Mesothelial cell of epicardium (in vitro differentiated cells): Measurements from ENCODE around the gene CDK5R1. TPM values are rescaled to one million over a fixed set of nuclear protein-coding genes. Genes with fewer than 3 reads are reported as not detected.
A peak's percentile ranks its signal among the peaks of the same experiment; 100 is the strongest.

Experiments
- DNase-seq, 2 experiments: peaks; one replicate each; pipeline ENCODE4 v3.0.0; 2021; ENCODE audit warnings: low spot score in 2 of 2; ENCODE audit not compliant: unreplicated experiment in 2 of 2
- H3K27ac Mint-ChIP-seq: 2 replicates; pipeline ENCODE4 v1.8.0; 2021; ENCODE audit warnings: mixed read lengths
- H3K27me3 Mint-ChIP-seq: 2 replicates; pipeline ENCODE4 v1.8.0; 2021; ENCODE audit warnings: low read depth, mixed read lengths
- H3K36me3 Mint-ChIP-seq: 2 replicates; pipeline ENCODE4 v1.8.0; 2021; ENCODE audit warnings: mixed read lengths
- H3K4me1 Mint-ChIP-seq: 2 replicates; pipeline ENCODE4 v1.8.0; 2021; ENCODE audit warnings: mixed read lengths
- H3K4me3 Mint-ChIP-seq: 2 replicates; pipeline ENCODE4 v1.8.0; 2021; ENCODE audit warnings: mild to moderate bottlenecking, moderate library complexity, mixed read lengths
- H3K9me3 Mint-ChIP-seq: 2 replicates; pipeline ENCODE4 v1.8.0; 2021; ENCODE audit warnings: mixed read lengths
- total RNA-seq: library from RNA; stranded (reverse); gene quantifications from 3 replicates; pipeline ENCODE4 v1.2.1, GENCODE V29; 2021
- TF ChIP-seq, protein P1 (sequence below): fragments of 200-600 bp; sonication (generic); IDR thresholded peaks from one replicate; pipeline ENCODE4 v1.5.0; 2021; ENCODE audit warnings: antibody characterized with exemption; ENCODE audit not compliant: unreplicated experiment

CDK5R1 gene
- total RNA-seq, 1 donor from 2014 or later: 4.6 TPM

DNA sequence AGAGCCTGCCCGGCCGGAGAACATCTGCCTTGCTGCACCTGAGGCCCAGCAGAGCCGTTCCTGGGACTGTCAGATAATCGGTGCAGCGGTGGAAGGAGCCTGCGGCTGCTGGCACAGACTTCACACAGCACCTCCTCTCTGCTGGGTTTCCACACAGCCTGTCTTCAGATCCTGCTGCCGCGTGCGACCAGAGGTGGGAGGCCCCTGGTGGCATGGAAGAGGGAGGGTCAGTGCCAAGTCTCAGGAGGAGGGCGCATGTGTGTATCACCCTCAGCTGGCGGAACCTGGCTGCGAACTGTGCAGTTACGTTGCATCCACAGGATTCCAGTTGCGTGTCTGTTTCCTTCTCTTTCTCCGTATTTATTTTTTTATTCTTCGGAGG, 3.3 kb downstream of the CDK5R1 start:
- H3K4me3 Mint-ChIP-seq: no peak overlapping the region
- no peaks in the 10 kb centered on the region for H3K27me3 Mint-ChIP-seq
- peaks cover 14% of the 10 kb centered on the region for H3K4me1 Mint-ChIP-seq
- TF ChIP-seq, protein P1, sequence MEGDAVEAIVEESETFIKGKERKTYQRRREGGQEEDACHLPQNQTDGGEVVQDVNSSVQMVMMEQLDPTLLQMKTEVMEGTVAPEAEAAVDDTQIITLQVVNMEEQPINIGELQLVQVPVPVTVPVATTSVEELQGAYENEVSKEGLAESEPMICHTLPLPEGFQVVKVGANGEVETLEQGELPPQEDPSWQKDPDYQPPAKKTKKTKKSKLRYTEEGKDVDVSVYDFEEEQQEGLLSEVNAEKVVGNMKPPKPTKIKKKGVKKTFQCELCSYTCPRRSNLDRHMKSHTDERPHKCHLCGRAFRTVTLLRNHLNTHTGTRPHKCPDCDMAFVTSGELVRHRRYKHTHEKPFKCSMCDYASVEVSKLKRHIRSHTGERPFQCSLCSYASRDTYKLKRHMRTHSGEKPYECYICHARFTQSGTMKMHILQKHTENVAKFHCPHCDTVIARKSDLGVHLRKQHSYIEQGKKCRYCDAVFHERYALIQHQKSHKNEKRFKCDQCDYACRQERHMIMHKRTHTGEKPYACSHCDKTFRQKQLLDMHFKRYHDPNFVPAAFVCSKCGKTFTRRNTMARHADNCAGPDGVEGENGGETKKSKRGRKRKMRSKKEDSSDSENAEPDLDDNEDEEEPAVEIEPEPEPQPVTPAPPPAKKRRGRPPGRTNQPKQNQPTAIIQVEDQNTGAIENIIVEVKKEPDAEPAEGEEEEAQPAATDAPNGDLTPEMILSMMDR: no peak
- H3K9me3 Mint-ChIP-seq: no peaks in the 10 kb centered on the region
- no peak for DNase-seq
- no peak overlapping the region for H3K27ac Mint-ChIP-seq
- H3K36me3 Mint-ChIP-seq: peaks cover 5% of the 10 kb centered on the region

DNA sequence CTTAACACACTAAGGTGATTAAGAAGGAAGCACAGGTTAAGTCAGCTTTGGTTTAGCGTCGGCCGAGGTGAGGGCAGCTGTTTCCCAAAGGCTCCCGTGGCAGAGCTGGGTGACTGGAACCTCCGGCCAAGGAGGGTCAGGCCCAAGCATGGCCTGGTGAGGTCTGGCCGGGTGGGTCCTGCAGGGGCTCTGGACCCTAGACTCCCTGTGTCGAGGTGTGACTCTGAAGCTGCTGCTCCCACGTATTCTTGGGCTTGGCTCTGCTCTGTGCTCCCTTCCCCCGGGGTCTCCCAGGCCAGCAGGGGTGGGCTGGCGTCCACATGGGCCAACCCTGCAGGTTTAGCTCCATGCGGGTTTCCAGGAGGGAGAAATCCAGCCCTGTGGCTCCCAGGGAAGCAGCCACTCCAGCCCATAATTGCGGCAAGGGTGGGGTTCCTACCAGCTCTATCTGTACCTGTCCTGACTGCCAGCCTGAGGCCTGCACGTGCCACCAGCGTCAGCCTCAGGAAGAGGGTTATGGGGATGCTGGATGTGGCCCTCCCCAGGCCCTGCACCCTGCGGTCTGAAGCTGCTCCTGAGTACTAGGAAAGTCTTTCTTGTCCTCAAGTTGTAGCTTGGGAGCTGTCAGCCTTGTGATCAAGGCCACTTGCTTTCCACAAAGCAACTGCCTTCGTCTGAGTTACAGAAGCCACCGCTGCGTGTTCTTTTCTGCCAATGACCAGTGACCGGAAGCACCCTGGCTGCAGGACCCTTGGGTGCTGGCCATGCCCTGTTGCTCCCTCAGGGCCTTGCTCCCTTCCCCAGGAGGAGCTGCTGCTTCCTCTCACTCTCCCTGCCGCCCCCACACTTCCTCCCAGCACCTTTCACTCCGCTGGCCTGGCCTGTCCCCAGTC, 4.8 kb downstream of the CDK5R1 start:
- H3K4me3 Mint-ChIP-seq: no peak overlapping the region
- peak overlapping the region; percentile 8 for H3K27ac Mint-ChIP-seq
- TF ChIP-seq, protein P1: no peak
- no peaks in the 10 kb centered on the region for H3K9me3 Mint-ChIP-seq
- no peaks in the 10 kb centered on the region for H3K27me3 Mint-ChIP-seq
- peaks cover 9% of the 10 kb centered on the region for H3K4me1 Mint-ChIP-seq
- DNase-seq: no peak
- peaks cover 5% of the 10 kb centered on the region for H3K36me3 Mint-ChIP-seq

- H3K27me3 Mint-ChIP-seq: no peaks in the 10 kb centered on the region
- H3K36me3 Mint-ChIP-seq: peaks cover 5% of the 10 kb centered on the region
- TF ChIP-seq, protein P1: no peak
- no peak for DNase-seq
- H3K9me3 Mint-ChIP-seq: no peaks in the 10 kb centered on the region
- no peak overlapping the region for H3K4me3 Mint-ChIP-seq
- H3K4me1 Mint-ChIP-seq: peaks cover 9% of the 10 kb centered on the region
- H3K27ac Mint-ChIP-seq: peak overlapping the region; percentile 8
These were observed 5.4 kb downstream of the CDK5R1 start for GRCh38 chr17:32492264-32492589.

DNA sequence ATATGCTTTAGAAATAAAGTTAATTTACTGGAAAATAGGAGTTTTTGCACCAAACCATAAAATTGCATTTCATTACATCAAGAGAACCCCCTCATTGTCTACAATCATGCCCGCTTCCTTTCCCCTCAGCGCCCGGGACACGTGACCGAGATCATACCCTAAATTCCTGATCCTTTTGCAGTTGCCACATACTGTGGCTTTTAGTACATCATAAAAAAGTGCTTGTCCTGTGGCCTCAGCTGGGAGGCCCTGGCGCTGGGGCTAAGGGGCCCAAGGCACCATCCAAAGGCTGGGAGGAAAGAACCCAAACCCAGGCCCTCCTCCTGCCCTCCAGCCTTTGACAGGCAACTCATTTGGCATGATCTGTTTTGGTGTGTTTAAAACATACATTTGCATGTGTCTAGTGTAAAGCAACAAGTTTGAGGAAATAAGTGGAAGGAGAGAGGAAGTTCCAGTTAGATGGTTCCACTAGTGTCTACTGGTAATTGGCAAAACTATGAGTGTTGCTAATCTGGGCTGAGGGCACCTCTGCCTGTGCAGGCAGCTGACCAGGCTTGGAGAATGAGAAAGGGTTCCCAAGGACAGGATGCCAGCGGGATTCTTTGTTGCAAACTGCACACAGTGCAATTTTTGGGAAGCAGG, 6.0 kb downstream of the CDK5R1 start:
- Mint-ChIP-seq H3K9me3 (no peaks in the 10 kb centered on the region), H3K36me3 (peaks cover 3% of the 10 kb centered on the region), H3K4me3 (no peak overlapping the region), H3K27ac (no peak overlapping the region), H3K27me3 (no peaks in the 10 kb centered on the region), H3K4me1 (peaks cover 6% of the 10 kb centered on the region)
- TF ChIP-seq, protein P1: no peak
- no peak for DNase-seq

DNA sequence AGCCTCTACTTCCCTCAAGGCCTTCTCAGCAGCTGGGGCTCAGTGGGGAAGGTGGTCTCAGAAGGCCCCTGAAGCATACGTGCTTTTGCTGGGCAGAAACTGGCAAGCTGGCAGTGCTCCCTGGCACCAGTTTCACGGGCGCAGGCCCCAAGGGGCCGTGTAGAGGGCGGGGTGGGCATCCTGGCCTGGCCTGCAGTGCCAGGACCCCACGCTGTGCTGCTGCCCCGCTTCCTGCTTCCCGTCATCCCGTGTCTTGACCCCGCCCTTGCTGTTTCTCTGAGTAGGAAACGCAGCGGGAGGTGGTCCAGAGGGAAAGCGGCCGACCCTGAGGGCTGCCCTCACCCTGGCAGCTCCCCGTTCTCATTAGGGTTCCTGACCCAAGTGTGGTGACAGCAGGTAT, 6.8 kb downstream of the CDK5R1 start:
- TF ChIP-seq, protein P1: no peak
- no peak for DNase-seq
- Mint-ChIP-seq H3K4me3 (no peak overlapping the region), H3K4me1 (peaks cover 2% of the 10 kb centered on the region), H3K27ac (no peak overlapping the region), H3K9me3 (no peaks in the 10 kb centered on the region), H3K36me3 (peaks cover 3% of the 10 kb centered on the region), H3K27me3 (no peaks in the 10 kb centered on the region)
